Endothelial cell of umbilical vein (primary cell): ENCODE results near the gene PSMD9. TPM values are rescaled to one million over a fixed set of nuclear protein-coding genes. Genes with fewer than 3 reads are reported as not detected.

Experiments used
- BruUV-seq: library from RNA; stranded (reverse); fragments of 400-500 nt; replicated peaks from 2 replicates; lab custom pipeline; 2021; lab: Mats Ljungman, UMichigan
- CTCF ChIA-PET: fragments of 300-600, 350-600 bp; sonication (Branson Sonifier 250); formaldehyde crosslinking; loops from one replicate; lab custom pipeline; 2021; ENCODE audit warnings: antibody characterized with exemption, inconsistent platforms; lab: Charles Lee
- POLR2A ChIA-PET: fragments of 300-600, 350-600 bp; sonication (Branson Sonifier 250); formaldehyde crosslinking; loops from one replicate; lab custom pipeline; 2021; ENCODE audit warnings: antibody characterized with exemption, inconsistent platforms; lab: Charles Lee
- DNase-seq: peaks from one replicate; pipeline ENCODE4 v3.0.0-alpha.2; 2011; ENCODE audit warnings: low read depth, low spot score
- FAIRE-seq: peaks from 2 replicates; lab custom pipeline; 2011; peaks lifted over from hg19 to GRCh38; lab: Jason Lieb, UNC
- H2AFZ ChIP-seq: 2 replicates; pipeline ENCODE4 v1.6.0; 2012; ENCODE audit warnings: low read depth, low read length, control low read depth, inconsistent platforms
- H3K27ac ChIP-seq: 2 replicates; pipeline ENCODE4 v1.5.1; 2011; ENCODE audit warnings: low read depth, mild to moderate bottlenecking, control low read depth, low read length, moderate library complexity; ENCODE audit not compliant: insufficient read depth
- H3K27me3 ChIP-seq, 2 experiments: 2 replicates each; pipeline versions ENCODE4 v1.6.0 to v1.6.1; 2011; ENCODE audit warnings: low read length in 2 of 2, mixed read lengths in 1 of 2; ENCODE audit not compliant: control insufficient read depth in 2 of 2, insufficient read depth in 2 of 2
- H3K36me3 ChIP-seq, 2 experiments: 2 replicates in 1 of 2; 3 replicates in 1 of 2; pipeline ENCODE4 v1.5.1; 2011; ENCODE audit warnings: low read length in 2 of 2, mild to moderate bottlenecking in 1 of 2, moderate library complexity in 1 of 2; ENCODE audit not compliant: control insufficient read depth in 2 of 2, insufficient read depth in 2 of 2; ENCODE audit errors: extremely low read depth in 1 of 2
- H3K4me1 ChIP-seq: 3 replicates; pipeline ENCODE4 v1.5.1; 2011; ENCODE audit warnings: mild to moderate bottlenecking, low read length; ENCODE audit not compliant: control insufficient read depth, insufficient read depth; ENCODE audit errors: extremely low read depth
- H3K4me2 ChIP-seq: 2 replicates; pipeline ENCODE4 v1.6.1; 2011; ENCODE audit warnings: low read length, control low read depth, mixed read lengths; ENCODE audit not compliant: insufficient read depth
- H3K4me3 ChIP-seq, 3 experiments: fragments of 200-600 bp in 1 of 3; sonication (generic), shearing (Covaris generic) in 1 of 3; replicated peaks in 1 of 3; 2 replicates each; pipeline ENCODE4 v1.5.1; 2011 to 2016; ENCODE audit warnings: control low read depth in 3 of 3, low read length in 3 of 3, mild to moderate bottlenecking in 2 of 3, inconsistent platforms in 1 of 3, low read depth in 1 of 3, moderate library complexity in 1 of 3; ENCODE audit not compliant: insufficient read depth in 1 of 3
- H3K79me2 ChIP-seq: 2 replicates; pipeline ENCODE4 v1.6.0; 2012; ENCODE audit warnings: low read length, inconsistent platforms; ENCODE audit not compliant: control insufficient read depth, insufficient read depth
- H3K9ac ChIP-seq: replicated peaks from 2 replicates; pipeline ENCODE3; 2011; ENCODE audit warnings: low read length, control low read depth; ENCODE audit not compliant: insufficient read depth; ENCODE audit errors: extremely low read depth
- H3K9me1 ChIP-seq: replicated peaks from 3 replicates; pipeline ENCODE4 v1.6.0; 2011; ENCODE audit warnings: mild to moderate bottlenecking, low read length; ENCODE audit not compliant: control insufficient read depth, insufficient read depth; ENCODE audit errors: extremely low read depth
- H3K9me3 ChIP-seq: replicated peaks from 2 replicates; pipeline ENCODE4 v1.5.1; 2012; ENCODE audit warnings: low read length, inconsistent platforms; ENCODE audit not compliant: control insufficient read depth, insufficient read depth
- H4K20me1 ChIP-seq: replicated peaks from 2 replicates; pipeline ENCODE3; 2011; ENCODE audit warnings: mild to moderate bottlenecking, low read length; ENCODE audit not compliant: control insufficient read depth, insufficient read depth; ENCODE audit errors: extremely low read depth
- CTCF ChIP-seq, 2 donors: IDR thresholded peaks; 1 replicate in 1 of 2; 2 replicates in 1 of 2; pipeline ENCODE4 v1.5.1; 2011; ENCODE audit warnings: low read length in 2 of 2, mild to moderate bottlenecking in 2 of 2, moderate library complexity in 2 of 2, control low read depth in 1 of 2, inconsistent platforms in 1 of 2, low read depth in 1 of 2; ENCODE audit not compliant: insufficient read depth in 1 of 2; ENCODE audit errors: extremely low read depth in 1 of 2
- EZH2 ChIP-seq: IDR thresholded peaks from 2 replicates; pipeline ENCODE4 v1.6.1; 2012; ENCODE audit warnings: borderline replicate concordance, low read depth, mild to moderate bottlenecking, moderate library complexity, low read length, inconsistent platforms; ENCODE audit not compliant: severe bottlenecking
- FOS ChIP-seq: IDR thresholded peaks from 2 replicates; pipeline ENCODE4 v1.6.1; 2011; ENCODE audit warnings: mild to moderate bottlenecking, low read length, moderate library complexity, borderline replicate concordance; ENCODE audit not compliant: insufficient read depth
- GATA2 ChIP-seq: IDR thresholded peaks from 2 replicates; pipeline ENCODE4 v1.7.0; 2011; ENCODE audit warnings: low read depth, mild to moderate bottlenecking, moderate library complexity, mixed read lengths, low read length; ENCODE audit not compliant: insufficient read length, insufficient read depth
- JUN ChIP-seq: IDR thresholded peaks from 2 replicates; pipeline ENCODE4 v1.6.1; 2011; ENCODE audit warnings: borderline replicate concordance, low read depth; ENCODE audit not compliant: insufficient read length, insufficient read depth
- MAX ChIP-seq: IDR thresholded peaks from 2 replicates; pipeline ENCODE4 v1.6.1; 2011; ENCODE audit not compliant: insufficient read depth, insufficient read length
- POLR2A ChIP-seq: IDR thresholded peaks from 2 replicates; pipeline ENCODE4 v1.6.1; 2012; ENCODE audit warnings: low read depth, mild to moderate bottlenecking, control low read depth, low read length
- POLR2AphosphoS5 ChIP-seq: IDR thresholded peaks from 2 replicates; pipeline ENCODE4 v1.6.1; 2012; ENCODE audit warnings: low read depth, mild to moderate bottlenecking, control low read depth, low read length, moderate library complexity; ENCODE audit not compliant: insufficient read depth
- dilution Hi-C: fragments of 300-500 bp; cut with MboI; formaldehyde crosslinking; loops from one replicate; pipeline ENCODE4 v1.15.0; 2019; ENCODE audit warnings: low sequenced_read_pairs; ENCODE audit not compliant: extremely low pct_ligation_motif_present
- intact Hi-C: fragments of 100-400 bp; cut with micrococcal nuclease; formaldehyde crosslinking; loops from one replicate; pipeline ENCODE4 v1.10.0; 2022
- polyA plus RNA-seq, 4 experiments: library from polyadenylated mRNA; depleted of rRNA in 3 of 4; stranded (reverse) in 3 of 4; unstranded in 1 of 4; fragments of >200 nt; gene quantifications; 2 replicates each; pipeline versions ENCODE4 v1.2.1 to v1.2.3, GENCODE V29; 2011 to 2012; ENCODE audit warnings: missing spikeins in 1 of 4
- total RNA-seq: library from RNA; stranded (reverse); gene quantifications from 2 replicates; pipeline ENCODE4 v1.2.3, GENCODE V29; 2021

The PSMD9 gene
- total and polyA plus RNA-seq, 2 donors (not counting 3 experiments of a cell fraction or from before 2014, with no cell fraction given): 69.2 to 118 TPM

- no peak for DNase-seq
- Histone ChIP-seq H2AFZ (no peak overlapping the region), H3K4me3 (no peak overlapping the region), H3K9me1 (no peaks in the 10 kb centered on the region), H3K9ac (no peak overlapping the region), H3K4me2 (no peak overlapping the region), H3K79me2 (peaks cover 47% of the 10 kb centered on the region), H4K20me1 (no peaks in the 10 kb centered on the region), H3K36me3 (peaks cover 5 to 9% of the 10 kb centered on the region in 2 experiments), H3K4me1 (peaks cover 20% of the 10 kb centered on the region), H3K9me3 (no peaks in the 10 kb centered on the region), H3K27me3 (no peaks in the 10 kb centered on the region), H3K27ac (no peak overlapping the region)
- dilution Hi-C loops: no loop called here
- ChIA-PET POLR2A (no interaction called here), CTCF (interaction anchor here (0.6 to 7.4 kb wide), 8 partner anchors 23 to 118 kb away, joined by 3 to 101 read pairs (median 4); partner anchors contain the start of genes CFAP251 and RHOF)
- TF ChIP-seq JUN (no peak), POLR2AphosphoS5 (no peak), FOS (no peak), EZH2 (no peak), MAX (no peak), CTCF (IDR thresholded peaks at IDR 0.05; ENCODE audit: extremely low read depth in 1 of 2, insufficient read depth in 1 of 2, low read depth in 1 of 2, low read length in 2 of 2) (no peak), GATA2 (no peak), POLR2A (no peak)
- no TSS peak for BruUV-seq
- FAIRE-seq: no peak
- intact Hi-C loops: no loop called here
Measured at GRCh38 chr12:121892673-121893561, 4.3 kb downstream of the PSMD9 start.
